Loucy (cell line): ENCODE results near the gene TXNDC11.

ENCODE experiments used
- H2AFZ ChIP-seq: fragments of 200-600 bp; sonication (generic); 2 replicates; pipeline ENCODE4 v1.6.0; 2016; ENCODE audit warnings: antibody characterized with exemption, mild to moderate bottlenecking, low read length, moderate library complexity
- H3F3A ChIP-seq: fragments of 200-600 bp; 2 replicates; pipeline ENCODE4 v1.6.0; 2016; ENCODE audit warnings: antibody characterized with exemption, low read depth, mild to moderate bottlenecking
- H3K27me3 ChIP-seq: fragments of 200-600 bp; sonication (generic); 2 replicates; pipeline ENCODE4 v1.6.1; 2014; ENCODE audit warnings: low read length, mild to moderate bottlenecking; ENCODE audit not compliant: insufficient read depth, poor library complexity, severe bottlenecking
- H3K36me3 ChIP-seq: fragments of 200-600 bp; sonication (generic); 2 replicates; pipeline ENCODE4 v1.6.1; 2016; ENCODE audit warnings: low read length; ENCODE audit not compliant: insufficient read depth
- H3K4me1 ChIP-seq: fragments of 200-600 bp; sonication (generic); 2 replicates; pipeline ENCODE4 v1.5.1; 2014; ENCODE audit warnings: low read length, mild to moderate bottlenecking; ENCODE audit not compliant: insufficient read depth, poor library complexity, severe bottlenecking
- H3K4me2 ChIP-seq: fragments of 200-600 bp; sonication (generic); 2 replicates; pipeline ENCODE4 v1.6.0; 2014; ENCODE audit warnings: antibody characterized with exemption, low read length, low read depth, mild to moderate bottlenecking; ENCODE audit not compliant: poor library complexity, severe bottlenecking
- H3K4me3 ChIP-seq: fragments of 200-600 bp; sonication (generic); 2 replicates; pipeline ENCODE4 v1.5.1; 2014; ENCODE audit warnings: low read length, mild to moderate bottlenecking, mixed read lengths; ENCODE audit not compliant: poor library complexity, severe bottlenecking
- H3K79me2 ChIP-seq: fragments of 200-600 bp; sonication (generic); 2 replicates; pipeline ENCODE4 v1.6.1; 2014; ENCODE audit warnings: low read length; ENCODE audit not compliant: insufficient read depth
- H3K9ac ChIP-seq: fragments of 200-600 bp; sonication (generic); 2 replicates; pipeline ENCODE4 v1.6.0; 2014; ENCODE audit warnings: mild to moderate bottlenecking, low read depth, low read length, moderate library complexity; ENCODE audit not compliant: poor library complexity, severe bottlenecking
- H3K9me2 ChIP-seq: fragments of 200-600 bp; sonication (generic); replicated peaks from 2 replicates; pipeline ENCODE4 v1.6.1; 2016; ENCODE audit warnings: low read depth, low read length, mixed read lengths
- H3K9me3 ChIP-seq: fragments of 200-600 bp; sonication (generic); 2 replicates; pipeline ENCODE4 v1.6.1; 2014; ENCODE audit warnings: mild to moderate bottlenecking, antibody characterized with exemption, low read length, low read depth; ENCODE audit not compliant: insufficient read depth
- H4K20me1 ChIP-seq: fragments of 200-600 bp; sonication (generic); 2 replicates; pipeline ENCODE4 v1.6.0; 2014; ENCODE audit warnings: antibody characterized with exemption, low read length, mild to moderate bottlenecking; ENCODE audit not compliant: insufficient read depth, poor library complexity, severe bottlenecking
- EZH2phosphoT487 ChIP-seq: fragments of 200-600 bp; IDR thresholded peaks from 2 replicates; pipeline ENCODE4 v1.6.1; 2018; ENCODE audit warnings: antibody characterized with exemption, mild to moderate bottlenecking, moderate library complexity, borderline replicate concordance
- TF ChIP-seq, protein P1 (sequence below): fragments of 200-600 bp; sonication (generic); conservative IDR thresholded peaks from 2 replicates; pipeline ENCODE4 v1.5.1; 2014; ENCODE audit warnings: mild to moderate bottlenecking, antibody characterized with exemption, low read length

Gene TXNDC11

DNA sequence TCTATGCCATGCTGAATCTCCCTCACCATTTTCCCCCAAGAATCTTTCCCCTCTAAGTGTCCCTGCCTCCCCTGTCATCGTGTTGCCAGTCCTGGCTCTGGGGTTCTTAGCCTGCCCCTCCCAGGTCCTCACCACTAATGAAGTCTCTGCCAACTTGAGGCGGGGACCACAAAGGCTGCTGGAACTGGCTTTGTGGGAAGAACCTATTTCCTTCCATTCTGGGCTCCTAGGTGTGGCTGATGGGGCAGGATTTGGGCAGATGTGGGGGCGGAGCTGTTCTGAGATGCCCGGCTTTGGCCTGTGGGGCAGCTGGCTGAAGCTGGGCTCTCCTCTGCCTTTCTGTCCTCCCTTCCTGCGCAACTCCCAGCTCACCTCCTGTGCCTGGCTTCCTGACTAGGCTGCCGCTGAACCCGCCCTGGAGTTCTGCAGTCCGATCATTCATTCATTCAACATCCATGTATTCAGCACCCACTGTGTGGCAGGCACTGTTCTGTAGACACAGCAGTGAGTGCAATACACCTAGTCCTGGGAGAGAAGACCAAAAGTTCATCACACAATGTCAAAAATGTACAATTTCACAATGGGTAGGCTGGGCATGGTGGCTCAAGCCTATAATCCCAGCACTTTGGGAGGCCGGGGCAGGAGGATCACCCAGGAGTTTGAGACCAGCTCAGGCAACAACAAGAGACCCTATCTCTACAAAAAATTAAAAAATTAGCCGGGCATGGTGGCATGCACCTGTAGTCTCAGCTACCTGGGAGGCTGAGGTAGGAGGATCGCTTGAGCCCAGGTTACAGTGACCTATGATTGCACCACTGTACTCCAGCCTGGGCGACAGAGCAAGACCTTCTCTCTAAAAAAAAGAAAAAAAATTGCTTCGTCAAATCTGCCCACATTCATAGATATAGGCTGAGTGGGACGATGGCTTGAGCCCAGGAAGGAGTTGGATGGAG is 76.3 kb downstream of the TXNDC11 start:
- Histone ChIP-seq H3F3A (no peaks in the 10 kb centered on the region), H4K20me1 (no peaks in the 10 kb centered on the region), H3K9me3 (no peaks in the 10 kb centered on the region), H3K36me3 (no peaks in the 10 kb centered on the region), H3K9me2 (no peaks in the 10 kb centered on the region), H3K4me3 (no peak overlapping the region), H3K79me2 (peaks cover 21% of the 10 kb centered on the region; the same call in 1 of the 2 replicates), H2AFZ (no peak overlapping the region), H3K9ac (no peak overlapping the region), H3K27me3 (no peaks in the 10 kb centered on the region), H3K4me1 (peaks cover 20% of the 10 kb centered on the region), H3K4me2 (no peak overlapping the region)
- no peak for TF ChIP-seq EZH2phosphoT487
- TF ChIP-seq, protein P1, sequence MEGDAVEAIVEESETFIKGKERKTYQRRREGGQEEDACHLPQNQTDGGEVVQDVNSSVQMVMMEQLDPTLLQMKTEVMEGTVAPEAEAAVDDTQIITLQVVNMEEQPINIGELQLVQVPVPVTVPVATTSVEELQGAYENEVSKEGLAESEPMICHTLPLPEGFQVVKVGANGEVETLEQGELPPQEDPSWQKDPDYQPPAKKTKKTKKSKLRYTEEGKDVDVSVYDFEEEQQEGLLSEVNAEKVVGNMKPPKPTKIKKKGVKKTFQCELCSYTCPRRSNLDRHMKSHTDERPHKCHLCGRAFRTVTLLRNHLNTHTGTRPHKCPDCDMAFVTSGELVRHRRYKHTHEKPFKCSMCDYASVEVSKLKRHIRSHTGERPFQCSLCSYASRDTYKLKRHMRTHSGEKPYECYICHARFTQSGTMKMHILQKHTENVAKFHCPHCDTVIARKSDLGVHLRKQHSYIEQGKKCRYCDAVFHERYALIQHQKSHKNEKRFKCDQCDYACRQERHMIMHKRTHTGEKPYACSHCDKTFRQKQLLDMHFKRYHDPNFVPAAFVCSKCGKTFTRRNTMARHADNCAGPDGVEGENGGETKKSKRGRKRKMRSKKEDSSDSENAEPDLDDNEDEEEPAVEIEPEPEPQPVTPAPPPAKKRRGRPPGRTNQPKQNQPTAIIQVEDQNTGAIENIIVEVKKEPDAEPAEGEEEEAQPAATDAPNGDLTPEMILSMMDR, result no peak

DNA sequence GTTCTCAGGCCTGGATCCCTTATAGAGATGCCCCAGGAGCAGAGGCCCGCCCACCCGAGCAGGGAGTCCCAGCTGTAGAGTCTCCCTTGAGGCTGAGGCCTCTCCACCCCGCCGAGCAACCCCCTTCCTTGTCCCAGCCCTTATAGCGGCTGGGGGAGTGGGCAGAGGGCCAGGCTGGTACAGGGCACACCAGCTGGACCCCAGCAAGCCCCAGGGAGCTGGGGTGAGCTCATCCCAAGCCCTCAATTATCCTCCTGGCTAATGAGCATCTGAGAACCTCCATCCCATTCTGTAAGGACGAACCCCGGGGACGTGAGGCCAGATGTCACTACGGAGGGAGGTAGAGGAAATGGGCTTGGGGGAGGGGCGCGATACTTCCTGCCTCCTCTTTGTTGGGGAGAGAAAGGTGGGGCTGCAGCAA is 77.6 kb downstream of the TXNDC11 start:
- Histone ChIP-seq H3K9ac (peak overlapping the region; percentile 58), H3K79me2 (peaks cover 16% of the 10 kb centered on the region; the same call in 1 of the 2 replicates), H3K9me3 (no peaks in the 10 kb centered on the region), H3K9me2 (no peaks in the 10 kb centered on the region), H2AFZ (peak overlapping the region; percentile 89), H4K20me1 (no peaks in the 10 kb centered on the region), H3K4me3 (peak overlapping the region; percentile 70), H3K4me2 (peak overlapping the region; percentile 79), H3K4me1 (peaks cover 20% of the 10 kb centered on the region), H3F3A (no peaks in the 10 kb centered on the region), H3K36me3 (no peaks in the 10 kb centered on the region), H3K27me3 (no peaks in the 10 kb centered on the region)
- no peak for TF ChIP-seq EZH2phosphoT487
- TF ChIP-seq, protein P1, result no peak

DNA sequence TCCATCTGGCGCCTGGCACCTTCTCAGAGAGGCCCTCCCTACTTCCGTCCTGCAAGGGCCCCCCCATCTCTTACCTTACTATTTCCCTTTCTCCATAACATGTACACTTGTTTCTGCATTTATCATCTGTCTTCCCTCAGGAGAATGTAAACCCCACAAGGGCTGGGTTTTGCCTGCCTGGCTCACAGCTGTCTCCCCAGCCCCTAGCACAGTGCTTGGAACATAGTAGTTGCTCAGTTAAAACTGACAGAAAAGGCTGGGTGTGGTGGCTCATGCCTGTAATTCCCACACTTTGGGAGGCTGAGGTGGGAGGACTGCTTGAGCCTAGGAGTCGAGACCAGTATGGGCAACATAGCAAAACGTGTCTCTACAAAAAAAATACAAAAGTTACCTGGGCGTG is 80.1 kb downstream of the TXNDC11 start:
- H3K27me3 ChIP-seq, result no peaks in the 10 kb centered on the region

More for the DNA sequence above, 80.1 kb downstream of the TXNDC11 start:
- Histone ChIP-seq H3K9me3 (no peaks in the 10 kb centered on the region), H3K36me3 (no peaks in the 10 kb centered on the region), H4K20me1 (no peaks in the 10 kb centered on the region), H3K4me1 (peaks cover 20% of the 10 kb centered on the region), H2AFZ (no peak overlapping the region), H3K4me2 (no peak overlapping the region), H3K9me2 (no peaks in the 10 kb centered on the region), H3K9ac (no peak overlapping the region), H3K4me3 (no peak overlapping the region), H3K79me2 (no peaks in the 10 kb centered on the region), H3F3A (no peaks in the 10 kb centered on the region)
- TF ChIP-seq, protein P1, result no peak
- no peak for TF ChIP-seq EZH2phosphoT487
